ENCODE results near the gene SLX1A.
"Not testable (repeated sequence)": the region's sequence is repeated elsewhere in the genome, so short reads cannot be mapped to it uniquely, and the experiment has no call there.

SLX1A gene

DNA sequence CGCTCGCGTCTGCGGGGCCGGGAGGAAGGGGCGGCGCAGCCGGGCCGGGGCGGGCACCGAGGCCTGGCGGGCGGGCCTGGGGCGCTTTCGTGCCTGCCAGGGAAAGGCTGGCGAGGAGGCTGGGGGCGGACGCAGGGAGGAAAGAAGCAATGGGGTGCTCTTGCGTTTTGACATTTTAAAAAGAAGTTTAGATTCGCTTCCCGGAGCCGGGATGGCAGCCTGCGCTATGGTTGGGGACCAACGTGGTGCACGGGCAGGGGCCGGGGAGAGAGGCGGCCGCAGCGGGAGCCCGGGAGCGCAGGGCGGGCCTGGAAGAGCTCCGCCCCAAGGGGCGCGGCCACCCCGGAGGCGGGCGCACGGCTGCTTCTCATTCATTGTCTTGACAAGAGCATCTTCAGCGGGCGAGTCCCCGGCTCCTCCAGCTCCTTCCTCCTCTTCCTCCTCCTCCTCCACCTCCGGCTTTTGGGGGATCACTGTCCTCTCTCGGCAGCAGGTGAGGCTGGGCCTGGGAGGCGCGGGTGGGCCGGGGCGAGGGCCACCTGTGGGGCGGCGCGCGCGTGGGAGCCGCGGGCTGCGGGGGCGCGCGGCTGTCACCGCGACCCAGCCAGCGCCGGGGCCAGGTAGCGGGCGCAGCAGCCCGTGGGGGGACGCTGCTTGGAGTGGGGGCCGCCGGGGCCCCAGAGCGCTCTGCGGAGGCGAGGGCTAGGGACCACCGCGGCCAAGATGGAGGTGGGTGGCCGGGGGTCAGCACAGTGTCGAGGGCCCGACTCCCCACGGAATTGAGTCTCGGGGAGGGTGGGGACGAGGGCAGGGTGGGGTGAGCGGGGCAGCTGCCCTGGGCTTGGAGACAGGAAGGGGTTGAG lies 10.2 kb upstream of the SLX1A start, which contains the start of gene CORO1A:
TSS of gene CORO1A (plus strand) at position 370 of the 863 bp plus-strand sequence. CDS start 1,608 bp downstream, outside the sequence.
- intact Hi-C loops (cut with DNase I): no loop called here
- peak; percentile 75 to 97 (median 91) for DNase-seq

DNA sequence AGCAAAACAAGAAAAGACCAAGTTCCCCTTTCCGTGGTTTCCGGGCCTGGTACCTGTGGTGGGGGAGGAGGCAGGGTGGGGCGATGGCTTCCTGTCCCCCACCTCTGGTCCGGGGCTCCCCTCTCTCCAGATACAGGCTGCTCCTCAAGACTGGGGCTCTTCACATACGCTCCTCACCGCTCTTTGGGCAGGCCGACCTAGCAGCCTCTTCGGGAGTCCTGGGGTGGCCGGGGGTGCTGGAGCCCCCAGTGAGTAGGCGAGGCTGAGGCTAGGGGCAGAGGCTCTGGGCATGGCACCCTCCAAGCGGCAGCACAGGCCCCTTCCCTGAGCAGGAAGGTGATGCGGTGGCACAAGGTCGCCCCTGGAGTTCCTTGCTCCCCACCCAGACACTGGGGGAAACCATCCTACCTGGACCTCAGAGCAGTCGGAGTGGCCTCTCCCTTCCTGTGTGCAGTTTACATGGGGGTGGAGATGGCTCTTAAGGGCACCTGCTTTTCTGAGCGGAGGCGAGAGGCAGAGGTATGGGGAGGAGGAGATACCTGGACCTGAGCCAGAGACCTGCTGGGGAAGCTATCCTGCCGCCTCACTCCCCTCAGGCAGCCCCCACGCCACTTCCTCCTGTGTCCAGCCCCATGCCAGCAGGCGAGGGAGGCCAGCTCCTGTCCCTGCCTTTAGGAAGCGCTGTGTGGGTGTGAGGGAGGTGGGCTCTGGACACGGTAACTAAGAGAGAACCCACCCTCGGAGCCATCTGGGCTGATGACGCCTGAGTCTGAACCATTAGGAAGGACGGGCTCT lies 9.4 kb upstream of the SLX1A start:
- DNase-seq: peak in 25 of 42 donors; percentile 4 to 55 (median 27)
- intact Hi-C loops (cut with DNase I): no loop called here

DNA sequence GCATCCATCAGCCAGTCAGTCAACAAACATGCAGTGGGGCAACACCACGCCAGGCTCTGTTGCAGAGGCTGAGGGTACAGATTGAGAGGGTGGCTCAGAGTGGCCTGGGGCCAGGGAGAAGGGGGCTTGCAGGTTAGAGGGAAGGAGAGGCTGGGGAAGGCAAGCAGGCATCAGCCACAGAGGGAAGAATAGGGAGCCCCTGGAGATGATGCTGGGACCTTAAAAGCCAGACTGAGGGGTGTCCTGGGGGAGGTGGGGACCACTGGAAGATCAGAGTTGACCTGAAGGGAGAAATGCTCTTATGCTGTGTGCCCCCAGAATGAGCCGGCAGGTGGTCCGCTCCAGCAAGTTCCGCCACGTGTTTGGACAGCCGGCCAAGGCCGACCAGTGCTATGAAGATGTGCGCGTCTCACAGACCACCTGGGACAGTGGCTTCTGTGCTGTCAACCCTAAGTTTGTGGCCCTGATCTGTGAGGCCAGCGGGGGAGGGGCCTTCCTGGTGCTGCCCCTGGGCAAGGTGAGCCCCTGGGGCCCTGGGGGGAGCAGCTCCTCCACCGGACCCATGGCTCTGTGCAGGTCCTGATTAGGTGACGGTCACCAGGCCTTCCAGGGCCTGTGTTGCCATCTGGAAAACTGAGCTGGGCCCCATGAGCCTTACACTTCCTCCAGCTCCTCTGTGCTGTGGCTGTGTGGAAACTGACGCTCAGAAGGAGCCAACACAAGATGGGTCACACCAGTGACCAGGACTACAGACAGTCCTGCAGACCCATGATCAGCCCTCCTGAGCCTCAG lies 8.6 kb upstream of the SLX1A start:
- intact Hi-C loops (cut with DNase I): no loop called here
- DNase-seq: peak in 2 of 42 donors; percentile 26 to 29

DNA sequence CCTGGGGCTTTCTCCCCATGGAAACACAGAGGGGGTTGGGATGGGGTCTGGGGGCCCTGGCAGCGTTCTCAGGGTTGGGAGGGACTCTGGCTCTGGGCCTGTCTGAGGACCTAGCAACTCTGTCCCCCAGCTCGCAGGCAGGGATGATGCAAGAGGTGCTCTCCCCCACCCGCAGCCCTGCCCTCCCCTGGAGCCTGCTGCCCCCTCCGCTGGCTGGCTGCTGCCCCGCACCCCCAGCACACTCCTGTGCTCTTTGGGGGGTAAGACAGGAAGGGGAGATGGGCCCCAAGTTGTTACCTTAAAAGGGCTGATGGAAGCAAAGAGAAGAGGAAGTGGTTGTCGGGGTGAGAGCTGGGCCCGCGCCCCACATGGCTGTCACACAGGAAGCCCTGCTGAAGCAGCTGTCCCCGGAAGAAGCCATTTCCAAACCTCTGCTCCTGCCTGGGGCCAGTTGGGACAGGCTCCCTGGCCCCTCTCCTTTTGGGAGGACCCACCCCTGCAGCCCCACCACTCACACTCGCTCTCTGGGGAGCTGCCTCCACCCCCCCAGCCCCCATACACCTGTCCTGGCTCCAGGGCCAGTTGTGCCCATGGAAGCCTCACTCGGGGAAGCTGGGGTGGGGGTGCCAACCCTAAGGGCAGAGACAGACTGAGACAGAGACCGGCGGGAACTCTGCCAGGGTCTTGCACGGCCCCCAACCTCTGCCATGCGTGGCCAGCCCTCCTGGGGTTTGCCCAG lies 7.8 kb upstream of the SLX1A start:
- peak in 36 of 42 donors; percentile 5 to 71 (median 40) for DNase-seq
- intact Hi-C loops (cut with DNase I): no loop called here

DNA sequence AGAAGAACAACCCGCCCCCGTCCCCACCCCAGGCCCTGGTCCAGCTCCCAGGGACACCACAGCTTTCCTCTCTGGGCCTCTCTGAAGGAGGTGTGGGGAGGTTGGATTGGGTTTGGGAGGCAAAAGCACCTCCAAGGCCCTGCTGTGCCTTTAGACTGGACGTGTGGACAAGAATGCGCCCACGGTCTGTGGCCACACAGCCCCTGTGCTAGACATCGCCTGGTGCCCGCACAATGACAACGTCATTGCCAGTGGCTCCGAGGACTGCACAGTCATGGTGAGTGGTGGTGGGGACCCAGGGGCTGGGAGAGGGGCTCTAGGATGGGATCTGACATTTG lies 7.3 kb upstream of the SLX1A start:
- intact Hi-C loops (cut with DNase I): no loop called here
- DNase-seq: peak in 1 of 42 donors; percentile 24

DNA sequence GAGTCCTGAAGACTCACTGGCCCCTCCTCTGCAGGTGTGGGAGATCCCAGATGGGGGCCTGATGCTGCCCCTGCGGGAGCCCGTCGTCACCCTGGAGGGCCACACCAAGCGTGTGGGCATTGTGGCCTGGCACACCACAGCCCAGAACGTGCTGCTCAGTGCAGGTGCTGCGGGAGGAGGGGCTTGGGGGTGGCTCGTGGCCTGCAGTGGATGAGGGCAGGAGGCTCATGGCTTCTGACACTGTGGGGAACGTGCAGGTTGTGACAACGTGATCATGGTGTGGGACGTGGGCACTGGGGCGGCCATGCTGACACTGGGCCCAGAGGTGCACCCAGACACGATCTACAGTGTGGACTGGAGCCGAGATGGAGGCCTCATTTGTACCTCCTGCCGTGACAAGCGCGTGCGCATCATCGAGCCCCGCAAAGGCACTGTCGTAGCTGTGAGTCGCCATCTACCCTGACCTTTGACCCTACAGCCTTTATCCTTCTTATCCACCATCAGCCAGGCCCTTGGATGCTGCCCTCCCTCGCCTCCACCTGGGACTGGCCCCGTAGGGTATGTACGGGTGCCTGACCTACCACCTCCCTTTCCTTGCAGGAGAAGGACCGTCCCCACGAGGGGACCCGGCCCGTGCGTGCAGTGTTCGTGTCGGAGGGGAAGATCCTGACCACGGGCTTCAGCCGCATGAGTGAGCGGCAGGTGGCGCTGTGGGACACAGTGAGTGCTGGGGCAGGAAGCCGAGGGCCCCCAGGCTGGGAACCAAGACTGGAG lies 6.7 kb upstream of the SLX1A start:
- DNase-seq: peak in 41 of 42 donors; percentile 25 to 78 (median 57)
- intact Hi-C loops (cut with DNase I): no loop called here

DNA sequence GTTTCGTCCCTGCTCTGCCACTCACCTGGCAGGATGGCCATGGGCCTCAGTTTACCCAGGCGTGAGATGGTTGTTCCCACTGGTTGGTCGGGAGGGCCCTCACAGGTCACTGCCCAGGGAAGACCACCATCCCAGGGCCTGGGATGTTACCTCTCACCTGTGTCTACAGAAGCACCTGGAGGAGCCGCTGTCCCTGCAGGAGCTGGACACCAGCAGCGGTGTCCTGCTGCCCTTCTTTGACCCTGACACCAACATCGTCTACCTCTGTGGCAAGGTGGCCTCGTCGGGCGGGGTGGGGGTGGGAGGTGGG lies 6.2 kb upstream of the SLX1A start:
- no peak for DNase-seq
- intact Hi-C loops (cut with DNase I): no loop called here

DNA sequence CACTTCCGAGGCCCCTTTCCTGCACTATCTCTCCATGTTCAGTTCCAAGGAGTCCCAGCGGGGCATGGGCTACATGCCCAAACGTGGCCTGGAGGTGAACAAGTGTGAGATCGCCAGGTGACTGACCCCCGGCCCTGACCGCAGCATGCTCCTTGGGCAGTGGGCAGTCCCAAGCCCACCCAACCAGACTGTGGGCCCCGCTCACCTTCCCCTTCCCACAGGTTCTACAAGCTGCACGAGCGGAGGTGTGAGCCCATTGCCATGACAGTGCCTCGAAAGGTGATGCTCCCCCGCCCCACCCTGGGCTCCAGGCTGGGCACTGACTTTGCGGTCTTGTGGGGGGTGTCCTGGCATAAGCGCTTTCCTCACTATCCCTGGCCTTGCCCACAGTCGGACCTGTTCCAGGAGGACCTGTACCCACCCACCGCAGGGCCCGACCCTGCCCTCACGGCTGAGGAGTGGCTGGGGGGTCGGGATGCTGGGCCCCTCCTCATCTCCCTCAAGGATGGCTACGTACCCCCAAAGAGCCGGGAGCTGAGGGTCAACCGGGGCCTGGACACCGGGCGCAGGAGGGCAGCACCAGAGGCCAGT lies 5.6 kb upstream of the SLX1A start:
- DNase-seq: peak in 2 of 42 donors; percentile 28 to 34
- intact Hi-C loops (cut with DNase I): no loop called here

DNA sequence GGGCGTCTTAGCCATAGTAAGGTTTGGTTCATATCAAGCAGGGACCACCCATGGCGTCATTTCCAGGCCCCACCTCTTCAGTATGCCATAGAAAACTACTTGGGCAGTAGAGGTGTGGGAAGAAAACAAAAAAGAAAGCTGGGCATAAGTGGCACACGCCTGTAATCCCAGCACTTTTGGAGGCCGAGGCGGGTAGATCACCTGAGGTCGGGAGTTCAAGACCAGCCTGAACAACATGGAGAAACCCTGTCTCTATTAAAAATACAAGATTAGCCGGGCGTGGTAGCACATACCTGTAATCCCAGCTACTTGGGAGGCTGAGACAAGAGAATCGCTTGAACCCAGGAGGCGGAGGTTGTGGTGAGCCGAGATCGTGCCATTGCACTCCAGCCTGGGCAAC lies 2.5 kb upstream of the SLX1A start:
- intact Hi-C loops (cut with DNase I): not testable (repeated sequence)
- peak in 2 of 42 donors; percentile 7 to 12 for DNase-seq

DNA sequence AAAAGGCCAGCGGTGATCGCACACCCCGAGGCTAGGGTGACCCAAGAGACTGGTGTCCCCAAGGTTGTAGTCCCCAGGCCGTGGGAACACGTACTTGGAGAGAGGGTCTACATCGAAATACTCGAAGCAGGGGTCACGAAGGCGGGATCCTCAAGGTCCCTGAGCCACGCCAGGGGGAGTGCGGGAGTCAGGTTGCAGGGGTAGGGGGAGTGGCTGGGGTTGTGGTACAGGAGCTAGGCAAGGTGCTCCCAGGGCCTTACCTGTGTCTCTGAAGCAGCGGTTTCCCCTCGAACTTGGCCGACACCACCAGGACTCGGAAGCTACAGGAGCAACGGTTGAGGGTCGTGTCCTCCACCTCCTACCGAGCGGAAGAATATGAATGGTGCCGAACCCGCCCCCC lies 577 bp upstream of the SLX1A start:
- intact Hi-C loops (cut with DNase I); DNase-seq: not testable (repeated sequence)

DNA sequence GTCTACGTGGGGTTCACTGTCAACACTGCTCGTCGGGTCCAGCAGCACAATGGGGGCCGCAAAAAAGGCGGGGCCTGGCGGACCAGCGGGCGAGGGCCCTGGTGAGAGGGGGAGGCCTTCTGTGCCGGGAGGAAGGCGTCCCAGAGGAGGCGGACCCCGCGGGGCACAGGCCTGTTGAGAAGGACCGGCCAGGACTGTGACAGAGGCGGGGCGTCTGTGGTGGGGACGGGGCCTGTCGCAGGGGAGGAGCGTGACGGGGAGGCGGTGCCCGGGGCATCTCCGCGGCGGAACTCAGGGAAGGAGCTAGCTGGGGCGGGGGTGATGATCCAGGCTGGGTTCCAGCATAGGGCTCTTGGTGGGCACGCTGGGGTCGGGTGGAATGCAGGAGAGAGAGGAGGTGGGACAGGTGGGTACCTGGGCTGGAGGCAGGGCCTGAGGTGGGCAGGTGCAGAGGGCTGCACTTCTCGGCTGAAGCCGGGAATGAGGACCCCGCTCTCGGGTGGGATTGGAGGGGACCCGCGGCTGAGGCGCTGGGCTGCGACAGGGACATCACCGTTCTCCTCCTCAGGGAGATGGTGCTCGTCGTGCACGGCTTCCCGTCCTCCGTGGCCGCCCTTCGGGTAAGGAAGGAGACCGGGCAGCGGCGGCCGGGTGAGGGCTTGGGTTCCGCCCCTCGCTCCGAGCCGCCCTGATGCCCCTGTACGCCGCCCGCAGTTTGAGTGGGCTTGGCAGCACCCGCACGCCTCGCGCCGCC lies 674 bp downstream of the SLX1A start:
- DNase-seq: peak in 5 of 42 donors; percentile 3 to 39 (median 30)
- intact Hi-C loops (cut with DNase I): not testable (repeated sequence)

DNA sequence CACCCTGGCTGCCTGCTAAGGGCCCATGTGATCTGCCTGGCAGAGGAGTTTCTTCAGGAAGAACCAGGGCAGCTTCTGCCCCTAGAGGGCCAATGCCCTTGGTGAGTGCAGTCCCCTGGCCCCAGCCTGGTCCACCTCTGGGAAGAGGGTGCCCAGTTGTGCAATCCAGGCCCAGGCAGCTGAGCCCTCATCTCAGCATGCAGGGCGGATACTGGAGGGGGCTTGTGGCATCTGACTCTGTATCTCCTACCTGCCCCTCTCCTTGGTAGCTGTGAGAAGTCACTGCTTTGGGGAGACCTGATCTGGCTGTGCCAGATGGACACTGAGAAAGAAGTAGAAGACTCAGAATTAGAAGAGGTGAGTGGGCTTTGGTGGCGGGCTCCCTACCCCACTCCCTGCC lies 3.3 kb downstream of the SLX1A start:
- intact Hi-C loops (cut with DNase I): not testable (repeated sequence)
- DNase-seq: peak in 1 of 42 donors; percentile 1

DNA sequence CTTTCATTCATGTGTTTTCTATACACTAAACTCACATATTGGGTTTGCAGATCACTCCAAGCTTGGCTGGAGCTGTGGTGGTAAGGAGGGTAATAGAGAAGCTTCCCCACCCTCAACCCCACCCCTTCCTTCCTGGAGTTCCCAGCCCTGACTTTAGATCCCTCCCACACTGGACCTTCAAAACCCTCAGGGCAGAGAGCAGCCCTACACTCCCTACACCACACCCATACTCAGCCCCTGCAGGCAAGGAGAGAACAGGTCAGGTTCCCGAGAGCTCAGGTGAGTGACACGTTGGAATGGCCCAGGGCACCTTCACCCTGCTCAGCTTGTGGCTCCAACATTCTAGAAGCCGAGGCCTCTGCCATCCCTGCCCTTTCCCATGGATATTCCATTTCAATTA lies 5.4 kb downstream of the SLX1A start, which contains the start of gene SULT1A3:
TSS of gene SULT1A3 (plus strand) at position 207 of the 400 bp plus-strand sequence. CDS start 1,474 bp downstream, outside the sequence.
- DNase-seq; intact Hi-C loops (cut with DNase I): not testable (repeated sequence)

DNA sequence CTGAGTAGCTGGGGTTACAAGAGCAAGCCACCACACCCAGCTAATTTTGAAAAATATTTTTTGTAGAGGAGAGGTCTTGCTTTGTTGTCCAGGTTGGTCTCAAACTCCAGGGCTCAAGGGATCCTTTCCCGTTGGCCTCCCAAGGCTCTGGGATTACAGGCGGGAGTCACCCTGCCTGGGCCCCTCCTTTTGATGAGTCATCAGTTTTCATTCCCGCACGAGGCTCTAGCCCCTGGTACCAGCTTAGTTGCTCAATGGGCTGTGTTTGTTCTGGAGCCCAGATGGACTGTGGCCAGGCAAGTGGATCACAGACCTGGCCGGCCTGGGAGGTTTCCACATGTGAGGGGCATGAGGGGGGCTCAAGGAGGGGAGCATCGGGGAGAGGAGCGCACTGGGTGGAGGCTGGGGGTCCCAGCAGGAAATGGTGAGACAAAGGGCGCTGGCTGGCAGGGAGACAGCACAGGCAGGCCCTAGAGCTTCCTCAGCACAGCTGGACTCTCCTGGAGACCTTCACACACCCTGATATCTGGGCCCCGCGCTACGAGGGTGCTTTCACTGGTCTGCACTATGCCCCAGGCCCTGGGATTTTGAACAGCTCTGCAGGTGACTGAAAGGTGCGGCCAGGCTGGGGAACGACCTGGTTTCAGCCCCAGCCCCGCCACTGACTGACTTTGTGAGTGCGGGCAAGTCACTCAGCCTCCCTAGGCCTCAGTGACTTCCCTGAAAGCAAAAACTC lies 6.1 kb downstream of the SLX1A start:
- intact Hi-C loops (cut with DNase I); DNase-seq: not testable (repeated sequence)

DNA sequence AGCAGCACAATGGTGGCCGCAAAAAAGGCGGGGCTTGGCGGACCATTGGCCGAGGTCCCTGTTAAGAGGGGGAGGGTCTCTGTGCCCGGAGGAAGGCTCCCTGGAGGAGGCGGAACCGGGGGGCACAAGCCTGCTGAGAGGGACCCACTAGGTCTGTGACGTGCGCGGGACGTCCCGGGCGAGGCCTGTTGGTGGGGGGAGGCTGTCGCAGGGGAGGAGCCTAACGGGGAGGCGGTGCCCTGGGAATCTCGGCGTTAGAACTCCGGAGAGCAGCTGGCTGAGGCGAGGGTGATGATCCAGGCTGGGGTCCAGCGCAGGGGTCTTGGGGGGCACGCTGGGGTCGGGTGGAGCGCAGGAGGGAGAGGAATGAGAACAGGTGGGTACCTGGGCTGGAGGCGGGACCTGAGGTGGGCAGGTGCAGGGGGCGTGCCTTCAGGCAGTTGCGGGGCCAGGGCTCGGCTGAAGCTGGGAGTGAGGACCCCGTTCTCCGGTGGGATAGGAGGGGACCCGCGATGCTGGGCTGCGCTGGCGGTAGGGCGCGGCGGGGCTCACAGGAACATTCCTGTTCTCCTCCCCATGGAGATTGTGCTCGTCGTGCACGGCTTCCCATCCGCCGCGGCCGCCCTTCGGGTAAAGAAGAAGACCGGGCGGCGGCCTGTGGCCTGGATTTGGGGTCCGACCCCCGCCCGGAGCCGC lies 12.0 kb downstream of the SLX1A start:
- peak in 20 of 42 donors; percentile 0 to 34 (median 8) for DNase-seq
- intact Hi-C loops (cut with DNase I): not testable (repeated sequence)
